Neural cell (in vitro differentiated cells): ENCODE measurements around the gene TSPAN8.

Experiments
- EP300 ChIP-seq: fragments of 450-650 bp; conservative IDR thresholded peaks from 2 replicates; pipeline ENCODE4 v1.6.1; 2014; ENCODE audit warnings: antibody characterized with exemption, mild to moderate bottlenecking, moderate library complexity; ENCODE audit not compliant: poor library complexity, severe bottlenecking
- EZH2 ChIP-seq: fragments of 200-600, 300-800 bp; shearing (Covaris generic), sonication (generic); IDR thresholded peaks from 2 replicates; pipeline ENCODE4 v1.6.1; 2014; ENCODE audit warnings: antibody characterized with exemption, low read length, borderline replicate concordance, mild to moderate bottlenecking; ENCODE audit not compliant: insufficient read depth, poor library complexity, severe bottlenecking
- SMC3 ChIP-seq: fragments of 450-650 bp; conservative IDR thresholded peaks from 2 replicates; pipeline ENCODE4 v1.6.1; 2014; ENCODE audit warnings: antibody characterized with exemption, mild to moderate bottlenecking, moderate library complexity; ENCODE audit not compliant: poor library complexity
- TAF1 ChIP-seq: IDR thresholded peaks from 2 replicates; pipeline ENCODE4 v1.6.1; 2012; ENCODE audit warnings: low read depth
- TF ChIP-seq, protein P1 (sequence below): fragments of 450-650 bp; IDR thresholded peaks from 2 replicates; pipeline ENCODE4 v1.5.1; 2014; ENCODE audit warnings: antibody characterized with exemption, mild to moderate bottlenecking, moderate library complexity; ENCODE audit not compliant: poor library complexity, severe bottlenecking

GRCh38 chr12:71155225-71155624 is 2.6 kb downstream of the TSPAN8 start:
- TF ChIP-seq TAF1 (no peak), EP300 (no peak), EZH2 (no peak), SMC3 (no peak)
- TF ChIP-seq, protein P1, sequence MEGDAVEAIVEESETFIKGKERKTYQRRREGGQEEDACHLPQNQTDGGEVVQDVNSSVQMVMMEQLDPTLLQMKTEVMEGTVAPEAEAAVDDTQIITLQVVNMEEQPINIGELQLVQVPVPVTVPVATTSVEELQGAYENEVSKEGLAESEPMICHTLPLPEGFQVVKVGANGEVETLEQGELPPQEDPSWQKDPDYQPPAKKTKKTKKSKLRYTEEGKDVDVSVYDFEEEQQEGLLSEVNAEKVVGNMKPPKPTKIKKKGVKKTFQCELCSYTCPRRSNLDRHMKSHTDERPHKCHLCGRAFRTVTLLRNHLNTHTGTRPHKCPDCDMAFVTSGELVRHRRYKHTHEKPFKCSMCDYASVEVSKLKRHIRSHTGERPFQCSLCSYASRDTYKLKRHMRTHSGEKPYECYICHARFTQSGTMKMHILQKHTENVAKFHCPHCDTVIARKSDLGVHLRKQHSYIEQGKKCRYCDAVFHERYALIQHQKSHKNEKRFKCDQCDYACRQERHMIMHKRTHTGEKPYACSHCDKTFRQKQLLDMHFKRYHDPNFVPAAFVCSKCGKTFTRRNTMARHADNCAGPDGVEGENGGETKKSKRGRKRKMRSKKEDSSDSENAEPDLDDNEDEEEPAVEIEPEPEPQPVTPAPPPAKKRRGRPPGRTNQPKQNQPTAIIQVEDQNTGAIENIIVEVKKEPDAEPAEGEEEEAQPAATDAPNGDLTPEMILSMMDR, result no peak
